Suprapubic skin (tissue), 4 donors: Measurements from ENCODE around the gene TUBGCP5.

Experiments used
- EP300 ChIP-seq: sonication (generic); formaldehyde crosslinking; IDR thresholded peaks from one replicate; pipeline ENCODE4 v1.6.1; 2017; ENCODE audit warnings: antibody characterized with exemption
- POLR2A ChIP-seq, 2 donors: fragments of 450-650 bp; IDR thresholded peaks; one replicate each; pipeline ENCODE4 v1.6.1; 2017; ENCODE audit warnings: antibody characterized with exemption in 2 of 2, mild to moderate bottlenecking in 2 of 2, moderate library complexity in 2 of 2
- POLR2AphosphoS5 ChIP-seq, 3 donors: sonication (generic); formaldehyde crosslinking; IDR thresholded peaks; one replicate each; pipeline ENCODE4 v1.6.1; 2017; ENCODE audit warnings: antibody characterized with exemption in 3 of 3

DNA sequence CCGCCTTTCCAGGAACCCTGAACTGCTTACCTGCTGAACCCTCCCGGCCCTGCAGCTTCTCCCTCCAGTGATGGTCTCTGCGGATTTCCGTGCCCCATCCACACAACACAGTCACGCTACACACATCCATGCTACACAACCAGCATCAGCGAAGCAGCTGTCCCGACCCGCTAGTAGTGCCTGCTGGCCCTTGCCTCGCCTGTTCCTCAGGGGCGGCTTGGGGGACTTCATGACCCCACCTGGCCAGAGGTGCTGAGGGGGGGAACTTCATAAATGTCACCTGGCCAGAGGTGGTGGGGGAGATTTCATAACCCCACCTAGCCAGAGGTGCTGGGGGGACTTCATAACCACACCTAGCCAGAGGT is 530 bp upstream of the TUBGCP5 start:
- TF ChIP-seq EP300, result no peak
- no peak for TF ChIP-seq POLR2A (IDR thresholded peaks at IDR 0.05)
- no peak for TF ChIP-seq POLR2AphosphoS5 (IDR thresholded peaks at IDR 0.05)
